AG09309 (cell line): ENCODE measurements around the gene DTX3.

Source experiments
- DNase-seq: peaks from one replicate; pipeline ENCODE4 v3.0.0-alpha.2; 2010; ENCODE audit warnings: low read depth
- H3K4me3 ChIP-seq: 2 replicates; pipeline ENCODE4 v1.5.1; 2011; ENCODE audit warnings: mild to moderate bottlenecking, low read depth, low read length, moderate library complexity; ENCODE audit not compliant: control insufficient read depth
- CTCF ChIP-seq: IDR thresholded peaks from 2 replicates; pipeline ENCODE4 v1.5.1; 2011; ENCODE audit warnings: mild to moderate bottlenecking, low read depth, low read length, inconsistent platforms; ENCODE audit not compliant: insufficient read depth, control insufficient read depth; ENCODE audit errors: missing control alignments

DTX3 gene

DNA sequence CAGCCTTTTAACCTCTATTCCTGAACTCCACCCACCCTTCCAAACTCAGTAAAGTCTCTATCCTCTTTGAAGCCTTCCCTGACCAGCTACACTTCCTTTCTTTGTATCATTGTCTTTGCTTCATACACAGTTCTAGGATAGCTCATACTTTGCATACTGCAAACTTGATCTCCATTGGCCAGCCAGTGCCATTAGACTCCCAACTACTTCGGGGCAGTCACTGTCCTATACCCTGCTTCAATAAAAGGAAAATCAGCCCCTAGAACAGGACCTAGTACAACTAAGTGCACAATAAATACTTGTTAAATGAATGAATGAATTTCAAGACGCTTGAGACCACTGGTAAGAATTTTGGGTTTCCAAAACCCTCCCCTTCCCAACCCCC lies 14.2 kb upstream of the DTX3 start:
- no peak for TF ChIP-seq CTCF
- H3K4me3 ChIP-seq, result peak overlapping the region; percentile 90
- DNase-seq, result no peak

- peak within 1 kb of the TSS; percentile 90 for H3K4me3 ChIP-seq
- no peak for TF ChIP-seq CTCF
- no peak for DNase-seq
Observed at GRCh38 chr12:57590864-57591781, 13.5 kb upstream of the DTX3 start, which contains the start of gene PIP4K2C. Gene PIP4K2C, plus strand, starts transcription at chr12:57591192. Its CDS starts 98 bp downstream, at chr12:57591290.

GRCh38 chr12:57591782-57592325 lies 12.8 kb upstream of the DTX3 start:
- H3K4me3 ChIP-seq, result peak overlapping the region; percentile 90
- DNase-seq, result no peak
- TF ChIP-seq CTCF, result no peak

DNA sequence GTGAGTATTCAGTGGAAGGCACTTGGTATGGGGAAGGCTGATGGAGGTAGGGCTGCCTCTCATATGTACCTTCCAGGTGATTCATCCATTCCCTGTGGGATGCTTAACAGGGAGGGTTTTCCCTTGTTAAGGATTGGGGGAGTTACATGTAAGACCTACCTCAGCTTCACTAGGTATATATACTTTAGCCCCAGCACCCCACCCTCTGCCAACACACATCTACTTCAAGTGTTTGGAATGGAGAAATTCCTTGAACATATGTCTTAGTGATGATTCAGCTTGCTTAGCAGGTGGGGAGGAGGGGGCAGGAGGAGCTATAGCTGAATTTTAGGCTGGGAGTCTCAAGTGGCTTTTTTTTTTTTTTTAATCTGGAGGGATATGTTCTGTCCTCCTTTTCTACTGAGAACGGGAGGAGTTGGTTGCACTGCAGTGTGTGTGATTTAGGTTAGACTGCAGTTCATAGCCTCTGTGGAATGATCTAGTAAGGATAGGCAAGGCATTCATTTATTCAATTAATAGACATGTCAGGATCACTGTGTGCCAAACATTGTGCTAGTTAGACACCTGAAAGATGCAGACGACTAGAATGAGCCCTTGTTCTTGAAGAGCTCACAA lies 12.0 kb upstream of the DTX3 start:
- no peak for TF ChIP-seq CTCF
- DNase-seq, result no peak

GRCh38 chr12:57593187-57593586 lies 11.4 kb upstream of the DTX3 start:
- no peak for DNase-seq
- no peak for TF ChIP-seq CTCF
- H3K4me3 ChIP-seq, result no peak overlapping the region

More for the DNA sequence above, 12.0 kb upstream of the DTX3 start:
- no peak overlapping the region for H3K4me3 ChIP-seq

DNA sequence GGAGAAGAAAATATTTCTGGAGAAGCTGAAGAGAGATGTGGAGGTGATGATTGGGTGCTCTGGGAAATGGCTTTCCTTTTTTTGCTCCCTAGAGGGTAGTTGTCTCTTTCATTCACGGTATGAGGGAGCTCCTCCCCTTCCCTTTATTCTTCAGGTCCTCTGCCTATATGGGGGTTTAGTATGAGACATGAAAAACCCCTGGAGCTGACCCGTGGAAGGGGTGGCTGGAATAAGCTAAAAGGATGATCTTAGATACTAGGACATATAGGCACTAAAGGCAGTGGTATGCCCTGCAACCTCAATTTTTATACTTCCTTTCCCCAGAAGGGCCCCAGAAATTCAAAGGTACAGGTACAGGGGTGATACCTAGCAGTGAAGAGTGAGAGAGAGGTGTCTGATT lies 4.2 kb upstream of the DTX3 start:
- H3K4me3 ChIP-seq, result no peak overlapping the region
- TF ChIP-seq CTCF, result no peak
- no peak for DNase-seq
